Activated T-cell treated with anti-CD3 and anti-CD28 coated beads, Interleukin-2, amount 50 U/mL, for 1 hour (primary cell): Measurements from ENCODE around the gene OR2S2.
"Not testable (repeated sequence)": the region's sequence is repeated elsewhere in the genome, so short reads cannot be mapped to it uniquely, and the experiment has no call there.

ENCODE experiments used
- DNase-seq: peaks from one replicate; pipeline ENCODE4 v3.0.0-alpha.2; 2020

The OR2S2 gene

GRCh38 chr9:35958104-35958837, at the start of gene OR2S2:
Gene OR2S2 (minus strand): TSS chr9:35958154. CDS start chr9:35958098, 56 bp downstream.
- no peak for DNase-seq

- no peak for DNase-seq
These were observed 49.4 kb upstream of the OR2S2 start for GRCh38 chr9:36007316-36007708.

GRCh38 chr9:36006549-36007315, 48.8 kb upstream of the OR2S2 start:
- DNase-seq = no peak

DNA sequence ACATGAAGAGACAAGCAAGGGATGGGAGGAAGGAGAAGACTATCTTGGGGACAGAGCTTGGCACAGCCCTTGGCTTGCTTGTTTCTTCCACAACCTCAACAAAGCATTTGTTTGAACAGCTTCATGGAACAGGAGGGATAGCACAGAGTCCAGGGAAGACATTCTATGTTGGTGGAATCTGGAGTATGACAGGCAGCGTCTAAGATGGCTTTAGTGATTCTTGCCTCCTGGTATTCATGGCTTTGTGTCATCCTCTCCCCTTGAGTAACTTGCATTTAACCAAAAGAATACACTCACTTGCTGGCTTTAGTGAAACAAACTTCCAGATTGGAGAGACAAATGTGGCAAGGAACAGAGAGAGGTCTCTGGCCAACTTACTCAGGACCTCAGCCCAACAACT, 47.9 kb upstream of the OR2S2 start:
- DNase-seq = no peak

DNA sequence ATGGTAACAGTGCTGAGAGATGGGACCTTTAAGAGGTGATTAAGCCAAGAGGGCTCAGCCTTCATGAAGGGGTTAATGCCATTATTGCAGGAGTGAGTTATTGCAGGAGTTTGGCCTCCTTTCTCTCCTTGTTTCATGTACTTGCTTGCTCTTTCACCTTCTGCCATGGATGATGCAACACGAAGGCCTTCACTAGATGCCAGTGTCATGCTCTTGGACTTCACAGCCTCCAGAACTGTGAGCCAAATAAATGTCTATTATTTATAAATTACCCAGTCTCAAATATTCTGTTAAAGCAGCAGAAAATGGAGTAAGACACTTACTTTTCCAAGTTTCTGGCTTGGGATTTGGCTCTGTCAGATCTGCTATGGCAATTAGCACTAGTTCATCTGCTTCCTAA, 40.4 kb upstream of the OR2S2 start:
- no peak for DNase-seq

DNA sequence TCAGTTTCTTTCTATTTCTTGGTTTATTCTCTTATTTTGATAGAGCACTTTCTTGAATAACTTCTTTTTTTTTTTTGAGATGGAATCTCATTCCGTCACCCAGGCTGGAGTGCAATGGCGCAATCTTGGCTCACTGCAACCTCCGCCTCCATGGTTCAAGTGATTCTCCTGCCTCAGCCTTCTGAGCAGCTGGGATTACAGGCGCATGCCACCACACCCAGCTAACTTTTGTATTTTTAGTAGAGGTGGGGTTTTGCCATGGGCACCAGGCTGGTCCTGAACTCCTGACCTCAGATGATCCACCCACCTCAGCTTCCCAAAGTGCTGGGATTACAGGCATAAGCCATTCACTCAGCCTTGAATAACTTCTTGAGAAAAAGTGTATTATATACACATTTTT, 39.1 kb upstream of the OR2S2 start:
- DNase-seq = not testable (repeated sequence)

DNA sequence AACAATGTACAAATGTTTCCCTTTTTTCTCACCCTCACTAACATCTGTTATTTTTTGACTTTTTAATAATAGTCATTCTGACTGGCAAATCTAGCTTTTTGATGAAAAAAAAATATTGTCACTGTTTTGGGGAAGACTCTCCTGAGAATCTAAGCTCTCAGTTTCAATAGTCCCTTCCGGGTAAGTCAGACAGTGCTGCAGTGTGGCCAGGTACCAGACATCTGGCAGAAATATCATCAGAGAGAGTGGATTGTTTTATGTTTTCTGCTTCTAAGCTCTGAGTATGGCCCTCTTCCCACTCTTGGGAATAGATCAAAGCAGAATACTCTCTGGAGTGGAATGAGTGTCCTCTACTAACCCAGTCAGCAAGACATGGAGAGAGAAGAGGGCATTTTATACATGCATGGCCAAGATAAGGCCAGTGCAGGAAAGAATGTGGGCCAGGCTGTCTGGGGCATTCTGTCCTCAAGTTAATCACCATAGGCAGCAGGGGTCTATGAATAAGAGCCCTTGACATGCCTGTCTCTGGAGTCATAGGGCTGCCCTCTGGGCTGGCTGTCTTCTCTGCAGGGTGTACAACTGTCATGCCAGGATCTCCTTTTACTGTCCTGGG, 38.5 kb upstream of the OR2S2 start:
- DNase-seq = no peak

DNA sequence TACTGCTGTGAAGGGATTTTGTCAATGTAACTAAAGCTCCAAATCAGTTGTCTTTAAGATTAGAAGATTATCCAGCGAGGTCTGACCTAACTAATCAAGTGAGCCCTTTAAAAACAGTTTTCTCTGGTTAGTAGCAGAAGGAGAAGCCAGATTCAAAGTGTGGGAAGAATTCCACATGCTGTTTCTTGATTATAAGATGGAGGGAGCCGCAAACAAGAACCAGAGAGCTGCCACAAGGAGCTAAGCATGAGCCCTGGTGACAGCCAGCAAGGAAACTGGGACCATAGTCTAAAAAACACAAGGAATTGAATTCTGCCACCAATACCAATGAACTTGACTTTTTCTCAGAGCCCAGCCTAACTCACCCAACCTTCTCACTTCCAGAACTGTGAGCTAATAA, 37.0 kb upstream of the OR2S2 start:
- DNase-seq = no peak

DNA sequence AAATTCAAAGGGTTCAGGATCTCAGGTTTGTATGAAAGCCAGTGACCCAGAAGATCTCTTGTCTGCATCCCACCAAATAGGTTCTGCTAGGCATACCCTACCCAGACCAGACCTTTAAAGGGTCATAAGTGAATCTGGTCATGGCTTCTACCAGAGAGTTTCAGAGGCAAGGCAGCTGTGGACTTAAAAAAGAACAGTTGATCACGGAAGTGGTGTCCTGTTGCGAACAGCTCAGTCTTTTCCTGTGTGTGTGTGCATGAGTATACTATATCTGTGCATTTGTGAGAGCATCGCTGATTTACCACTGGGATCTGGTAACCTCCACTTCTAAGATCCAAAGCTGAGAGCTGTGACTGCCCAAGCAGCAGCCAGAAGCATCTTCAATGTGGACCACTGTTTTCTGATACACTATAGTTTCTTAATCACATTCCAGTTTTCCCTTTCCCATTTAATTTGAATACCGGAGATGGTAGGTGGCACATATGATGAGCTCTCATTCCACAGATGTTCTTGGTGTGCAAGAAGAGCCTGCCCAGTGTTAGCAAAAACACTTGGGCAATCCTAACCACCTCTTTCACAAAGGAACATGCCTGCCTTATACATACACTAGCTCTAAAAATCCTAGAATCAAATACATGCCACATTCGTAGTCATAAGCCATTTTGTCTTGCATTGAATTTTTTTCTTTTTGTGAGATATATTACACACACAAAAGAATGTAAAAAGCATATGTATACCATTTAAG, 36.2 kb upstream of the OR2S2 start:
- DNase-seq = no peak

GRCh38 chr9:35993136-35993535, 35.2 kb upstream of the OR2S2 start:
- not testable (repeated sequence) for DNase-seq

- no peak for DNase-seq
These were observed 32.2 kb upstream of the OR2S2 start for GRCh38 chr9:35990155-35990554.

GRCh38 chr9:35984021-35984420, 26.1 kb upstream of the OR2S2 start:
- DNase-seq = no peak

GRCh38 chr9:35981699-35982098, 23.7 kb upstream of the OR2S2 start:
- DNase-seq = no peak

GRCh38 chr9:35980289-35981011, 22.5 kb upstream of the OR2S2 start:
- no peak for DNase-seq

GRCh38 chr9:35978792-35979191, 20.8 kb upstream of the OR2S2 start:
- no peak for DNase-seq

- DNase-seq = no peak
These were observed 18.8 kb upstream of the OR2S2 start for GRCh38 chr9:35976726-35977125.

GRCh38 chr9:35974800-35975199, 16.8 kb upstream of the OR2S2 start:
- DNase-seq = no peak

DNA sequence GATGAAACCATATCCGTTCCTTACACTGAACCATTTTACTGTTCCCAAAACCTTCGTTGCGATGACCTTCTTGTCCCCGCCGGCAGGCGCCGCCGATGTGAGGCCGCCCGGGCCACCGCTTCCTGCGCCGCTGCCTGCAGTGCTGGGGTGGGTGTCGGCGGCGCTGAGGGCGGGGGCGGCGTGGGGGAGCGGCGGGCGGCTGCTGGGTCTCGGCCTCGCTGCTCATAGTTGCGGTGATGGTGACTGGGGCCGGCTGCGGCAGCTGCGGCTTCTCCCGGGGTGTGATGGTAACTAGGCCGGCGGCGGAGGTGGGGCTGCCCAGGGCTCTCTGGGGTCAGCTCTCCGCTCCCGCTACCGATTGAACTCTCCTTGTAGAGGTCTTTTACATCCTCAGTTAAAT, 14.1 kb upstream of the OR2S2 start:
- peak; percentile 36 for DNase-seq

DNA sequence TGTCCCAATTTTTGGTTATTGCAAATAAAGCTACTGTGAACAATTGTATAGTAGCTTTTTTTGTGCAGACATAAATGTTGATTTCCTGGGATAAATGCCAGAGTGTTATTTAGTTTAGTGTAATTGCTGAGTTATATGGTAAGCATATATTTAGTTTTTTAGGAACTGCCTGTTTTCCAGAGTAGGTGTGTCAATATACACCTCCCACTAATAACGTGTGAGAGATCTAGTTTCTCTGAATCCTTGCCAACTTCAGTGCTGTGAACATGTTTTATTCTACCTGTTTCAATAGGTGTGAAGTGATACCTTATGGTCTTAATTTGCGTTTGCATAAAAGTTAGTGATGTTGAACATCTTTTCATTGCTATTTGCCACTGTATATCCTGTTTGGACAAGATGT, 9.1 kb upstream of the OR2S2 start:
- DNase-seq = no peak

DNA sequence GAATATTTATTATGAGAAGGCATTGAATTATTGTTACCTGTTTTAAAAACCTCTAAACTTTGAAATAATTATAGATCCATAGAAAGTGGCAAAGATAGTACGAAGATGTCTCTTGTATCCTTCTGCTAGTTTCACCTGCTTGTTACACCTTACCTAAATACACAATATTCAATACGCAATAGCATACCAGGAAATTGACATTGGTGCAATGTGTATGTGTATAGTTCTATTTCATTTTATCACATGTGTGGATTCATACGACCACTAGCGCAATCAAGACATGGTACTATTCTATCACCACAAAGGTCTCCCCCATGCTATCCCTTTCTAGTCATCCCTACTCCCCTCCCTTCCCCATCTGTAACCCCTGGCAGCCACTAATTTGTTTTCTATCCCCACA, 8.5 kb upstream of the OR2S2 start:
- DNase-seq = no peak

- no peak for DNase-seq
These were observed 7.1 kb upstream of the OR2S2 start for GRCh38 chr9:35965011-35965410.

- DNase-seq = no peak
These were observed 4.4 kb upstream of the OR2S2 start for GRCh38 chr9:35962126-35962906.
